Stimulated activated naive B cell treated with anti-CD40 and anti-IgM and Interleukin-4, amounts not matched to agents 10 μg/mL and 1 μg/mL and 100 μg/mL, for 72 hours (primary cell): Measurements from ENCODE around the gene LRRC56.
A peak's percentile ranks its signal among the peaks of the same experiment; 100 is the strongest.

Source experiments
- ATAC-seq, 2 donors: fragments of 150-1000 bp; cut with Tn5 transposase; replicated peaks; 2 replicates each; pipeline ENCODE4 v1.10.0; 2021; ENCODE audit warnings: moderate library complexity in 1 of 2
- DNase-seq: peaks from one replicate; pipeline ENCODE4 v3.0.0; 2021
- H3K27ac Mint-ChIP-seq: one replicate; pipeline ENCODE4 v1.8.0; 2022; ENCODE audit warnings: mild to moderate bottlenecking, mixed read lengths
- H3K27me3 Mint-ChIP-seq, 2 donors: one replicate each; pipeline ENCODE4 v1.8.0; 2022; ENCODE audit warnings: mixed read lengths in 2 of 2
- H3K36me3 Mint-ChIP-seq, 2 donors: one replicate each; pipeline ENCODE4 v1.8.0; 2022; ENCODE audit warnings: mixed read lengths in 2 of 2, mild to moderate bottlenecking in 1 of 2
- H3K4me1 Mint-ChIP-seq, 2 donors: one replicate each; pipeline ENCODE4 v1.8.0; 2022; ENCODE audit warnings: mixed read lengths in 2 of 2, mild to moderate bottlenecking in 1 of 2
- H3K4me3 Mint-ChIP-seq, 2 donors: one replicate each; pipeline ENCODE4 v1.8.0; 2022; ENCODE audit warnings: mild to moderate bottlenecking in 2 of 2, mixed read lengths in 2 of 2, moderate library complexity in 1 of 2
- H3K9me3 Mint-ChIP-seq, 2 donors: one replicate each; pipeline ENCODE4 v1.8.0; 2022; ENCODE audit warnings: mixed read lengths in 2 of 2, mild to moderate bottlenecking in 1 of 2

Gene LRRC56

DNA sequence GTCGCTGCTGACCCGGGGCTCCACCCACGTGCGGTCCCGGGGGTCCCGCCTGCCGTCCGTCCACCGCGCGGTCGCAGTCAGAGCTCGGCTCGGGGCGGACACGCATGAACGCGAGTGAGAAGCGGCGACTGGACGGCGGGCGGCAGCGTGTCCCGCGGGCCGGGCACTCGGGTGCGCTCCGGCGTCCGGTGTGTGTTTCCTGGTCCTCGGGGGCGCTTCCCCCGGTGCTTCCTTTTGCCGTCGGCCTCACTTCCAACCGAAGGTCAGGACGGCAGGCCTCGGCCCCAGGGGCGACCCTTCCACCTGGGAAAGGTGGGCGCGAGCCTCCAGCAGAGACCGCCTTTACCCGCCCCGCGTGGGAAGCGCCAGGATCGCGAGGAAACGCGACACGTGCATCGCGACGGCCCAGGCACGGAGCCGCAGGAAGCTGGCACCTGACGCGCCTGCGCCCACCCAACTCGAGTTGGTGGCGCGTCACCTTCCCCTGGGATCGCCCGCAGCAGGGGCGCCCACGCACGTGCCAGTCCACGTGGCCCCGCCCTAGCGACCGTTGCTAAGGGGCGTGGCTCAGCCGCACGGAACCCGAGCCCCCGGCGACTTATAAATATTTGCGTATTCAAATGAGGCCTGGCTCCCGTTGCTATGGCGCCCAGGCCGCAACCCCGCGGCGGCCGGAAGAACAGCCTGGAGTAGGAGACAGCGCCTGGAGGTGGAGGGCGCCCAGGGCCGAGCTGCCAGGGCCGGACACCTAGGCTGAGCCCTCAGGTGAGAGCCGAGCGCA is at the start of gene LRRC56:
Gene LRRC56, plus strand, starts transcription at position 687 of the 781 bp plus-strand sequence. CDS start 3,158 bp downstream, outside the sequence.
- H3K4me1 Mint-ChIP-seq = peaks cover 17 to 38% of the 10 kb centered on the region in 2 donors
- H3K9me3 Mint-ChIP-seq = no peaks in the 10 kb centered on the region
- H3K4me3 Mint-ChIP-seq = peak within 1 kb of the TSS; percentile 96 to 97
- H3K36me3 Mint-ChIP-seq = peaks cover 5 to 6% of the 10 kb centered on the region in 2 donors
- H3K27ac Mint-ChIP-seq = peak within 1 kb of the TSS; percentile 95
- DNase-seq (peak; percentile 96), ATAC-seq (peak; percentile 50 to 56)
- no peaks in the 10 kb centered on the region for H3K27me3 Mint-ChIP-seq

DNA sequence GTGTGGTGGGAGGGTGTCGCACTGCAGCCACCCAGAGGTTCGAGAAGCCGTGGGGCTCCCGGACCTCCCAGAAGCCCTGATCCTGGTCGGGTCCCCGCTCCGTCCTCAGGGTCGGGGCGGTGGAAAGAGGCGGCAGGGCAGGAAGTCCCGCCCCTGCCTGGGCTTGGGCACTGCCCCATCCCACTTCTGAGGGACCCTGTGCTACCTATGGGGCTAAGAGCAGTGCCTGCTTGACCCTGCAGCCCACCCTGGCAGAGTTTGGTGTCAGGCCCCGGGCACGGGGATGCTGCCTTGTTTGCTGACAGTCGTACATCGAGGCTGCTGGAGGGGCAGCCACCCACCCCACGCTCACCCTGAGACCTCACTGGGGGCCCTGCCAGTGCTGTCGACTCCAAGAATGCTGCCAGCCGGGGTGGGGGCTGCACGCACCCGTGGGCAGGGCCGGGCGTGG is 49.7 kb upstream of the LRRC56 start:
- no peaks in the 10 kb centered on the region for H3K27me3 Mint-ChIP-seq
- H3K9me3 Mint-ChIP-seq = no peaks in the 10 kb centered on the region
- ATAC-seq = no peak
- no peak for DNase-seq
- no peaks in the 10 kb centered on the region for H3K4me1 Mint-ChIP-seq
- peaks cover 22 to 23% of the 10 kb centered on the region in 2 donors for H3K36me3 Mint-ChIP-seq
- no peak overlapping the region for H3K27ac Mint-ChIP-seq
- H3K4me3 Mint-ChIP-seq = no peak overlapping the region

DNA sequence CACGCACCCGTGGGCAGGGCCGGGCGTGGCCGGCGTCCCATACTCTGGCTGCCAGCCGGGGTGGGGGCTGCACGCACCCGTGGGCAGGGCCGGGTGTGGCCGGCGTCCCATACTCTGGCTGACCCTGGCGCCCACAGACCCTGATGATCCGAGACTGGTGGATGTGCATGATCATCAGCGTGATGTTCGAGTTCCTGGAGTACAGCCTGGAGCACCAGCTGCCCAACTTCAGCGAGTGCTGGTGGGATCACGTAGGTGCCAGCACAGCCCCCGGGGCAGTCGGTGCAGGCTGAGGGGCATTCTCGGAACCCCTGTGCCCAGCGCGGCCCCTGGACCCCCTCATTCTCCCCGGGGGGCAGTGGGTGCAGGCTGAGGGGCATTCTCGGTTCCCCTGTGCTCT is 49.3 kb upstream of the LRRC56 start:
- no peaks in the 10 kb centered on the region for H3K27me3 Mint-ChIP-seq
- H3K4me1 Mint-ChIP-seq = no peaks in the 10 kb centered on the region
- no peaks in the 10 kb centered on the region for H3K9me3 Mint-ChIP-seq
- no peak overlapping the region for H3K4me3 Mint-ChIP-seq
- no peak for ATAC-seq
- H3K36me3 Mint-ChIP-seq = peaks cover 26% of the 10 kb centered on the region in 2 donors
- H3K27ac Mint-ChIP-seq = no peak overlapping the region
- no peak for DNase-seq

DNA sequence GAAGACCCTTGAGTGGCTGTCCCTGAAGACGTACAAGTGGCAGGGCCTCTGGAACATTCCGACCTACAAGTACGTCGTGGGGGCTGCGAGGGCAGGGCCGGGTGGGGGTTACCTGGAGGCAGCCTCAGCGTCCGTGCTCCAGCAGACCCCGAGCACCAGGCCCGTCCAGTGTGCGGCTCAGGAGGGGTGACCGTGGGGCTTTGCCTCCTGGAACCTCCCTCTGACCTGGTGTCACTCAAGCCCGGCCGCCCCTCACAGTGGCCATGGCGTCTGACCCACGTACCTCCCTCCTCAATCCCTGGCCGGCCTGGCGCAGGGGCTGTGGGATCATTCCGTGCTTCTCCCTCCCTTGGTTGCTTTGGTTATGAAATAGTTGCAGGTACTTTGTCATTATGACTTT is 48.7 kb upstream of the LRRC56 start:
- DNase-seq (no peak), ATAC-seq (no peak)
- Mint-ChIP-seq H3K4me1 (no peaks in the 10 kb centered on the region), H3K4me3 (no peak overlapping the region), H3K9me3 (no peaks in the 10 kb centered on the region), H3K27ac (no peak overlapping the region), H3K27me3 (no peaks in the 10 kb centered on the region), H3K36me3 (peaks cover 27% of the 10 kb centered on the region in 2 donors)

- H3K4me3 Mint-ChIP-seq = no peak overlapping the region
- no peaks in the 10 kb centered on the region for H3K9me3 Mint-ChIP-seq
- DNase-seq (no peak), ATAC-seq (no peak)
- peaks cover 27% of the 10 kb centered on the region in 2 donors for H3K36me3 Mint-ChIP-seq
- no peak overlapping the region for H3K27ac Mint-ChIP-seq
- H3K27me3 Mint-ChIP-seq = no peaks in the 10 kb centered on the region
- no peaks in the 10 kb centered on the region for H3K4me1 Mint-ChIP-seq
Observed at GRCh38 chr11:488992-489391, 48.3 kb upstream of the LRRC56 start.

DNA sequence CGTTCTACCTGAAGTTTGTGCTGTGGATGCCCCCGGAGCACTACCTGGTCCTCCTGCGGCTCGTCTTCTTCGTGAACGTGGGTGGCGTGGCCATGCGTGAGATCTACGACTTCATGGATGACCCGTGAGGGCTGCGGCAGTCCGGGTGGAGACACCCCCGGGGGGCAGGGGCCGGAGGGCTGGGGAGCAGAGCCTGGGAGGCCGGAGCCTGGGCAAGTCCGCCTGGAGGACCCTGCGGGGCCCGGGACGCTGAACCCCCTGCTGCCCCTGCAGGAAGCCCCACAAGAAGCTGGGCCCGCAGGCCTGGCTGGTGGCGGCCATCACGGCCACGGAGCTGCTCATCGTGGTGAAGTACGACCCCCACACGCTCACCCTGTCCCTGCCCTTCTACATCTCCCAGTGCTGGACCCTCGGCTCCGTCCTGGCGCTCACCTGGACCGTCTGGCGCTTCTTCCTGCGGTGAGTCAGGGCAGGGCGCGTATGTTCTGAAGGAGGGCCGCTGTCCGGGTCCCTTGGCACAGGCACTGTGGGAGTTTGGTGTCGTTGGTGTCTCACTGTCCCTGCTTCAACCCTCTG is 47.6 kb upstream of the LRRC56 start:
- ATAC-seq (no peak), DNase-seq (no peak)
- Mint-ChIP-seq H3K27ac (no peak overlapping the region), H3K9me3 (no peaks in the 10 kb centered on the region), H3K36me3 (peaks cover 25 to 30% of the 10 kb centered on the region in 2 donors), H3K4me3 (no peak overlapping the region), H3K27me3 (no peaks in the 10 kb centered on the region), H3K4me1 (no peaks in the 10 kb centered on the region)

DNA sequence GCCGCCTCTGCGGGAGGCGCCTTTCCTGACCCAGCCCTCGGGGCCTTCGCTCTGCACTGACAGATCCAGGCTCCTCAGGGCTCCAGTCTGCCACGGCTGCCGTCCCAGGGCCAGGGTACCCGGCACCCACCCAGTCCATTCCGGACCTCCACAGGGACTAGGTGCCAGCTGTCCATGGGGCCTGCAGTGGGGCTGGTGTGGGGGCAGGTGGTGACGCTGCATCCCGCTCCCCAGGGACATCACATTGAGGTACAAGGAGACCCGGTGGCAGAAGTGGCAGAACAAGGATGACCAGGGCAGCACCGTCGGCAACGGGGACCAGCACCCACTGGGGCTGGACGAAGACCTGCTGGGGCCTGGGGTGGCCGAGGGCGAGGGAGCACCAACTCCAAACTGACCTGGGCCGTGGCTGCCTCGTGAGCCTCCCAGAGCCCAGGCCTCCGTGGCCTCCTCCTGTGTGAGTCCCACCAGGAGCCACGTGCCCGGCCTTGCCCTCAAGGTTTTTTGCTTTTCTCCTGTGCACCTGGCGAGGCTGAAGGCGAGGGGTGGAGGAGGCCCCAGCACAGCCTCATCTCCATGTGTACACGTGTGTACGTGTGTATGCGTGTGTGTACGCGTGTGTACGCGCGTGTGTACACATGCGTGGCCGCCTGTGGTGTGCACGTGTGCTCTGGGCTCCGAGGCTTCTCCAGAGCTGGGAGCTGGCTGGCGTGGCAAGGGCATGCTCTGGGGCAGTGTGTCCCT is 47.0 kb upstream of the LRRC56 start:
- no peaks in the 10 kb centered on the region for H3K9me3 Mint-ChIP-seq
- no peaks in the 10 kb centered on the region for H3K27me3 Mint-ChIP-seq
- H3K4me3 Mint-ChIP-seq = no peak overlapping the region
- no peak overlapping the region for H3K27ac Mint-ChIP-seq
- ATAC-seq (no peak), DNase-seq (no peak)
- H3K4me1 Mint-ChIP-seq = no peaks in the 10 kb centered on the region
- H3K36me3 Mint-ChIP-seq = peaks cover 31 to 36% of the 10 kb centered on the region in 2 donors

DNA sequence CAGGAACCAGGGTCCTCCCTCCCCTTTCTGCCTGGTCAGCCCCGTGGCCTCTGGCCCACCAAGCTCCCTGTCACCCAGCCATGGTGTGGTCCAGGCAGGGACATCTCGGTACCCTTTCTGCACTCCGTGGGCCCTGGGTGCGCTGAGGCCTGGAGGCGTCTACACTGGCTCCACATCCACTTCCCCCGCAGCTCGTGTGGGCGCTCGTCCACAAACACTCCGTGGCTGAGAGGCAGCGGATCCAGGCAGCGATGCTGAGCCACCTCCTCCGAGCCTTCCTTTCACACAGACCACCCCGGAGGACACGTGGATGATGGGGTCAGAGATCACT is 46.4 kb upstream of the LRRC56 start:
- ATAC-seq = no peak
- H3K27me3 Mint-ChIP-seq = no peaks in the 10 kb centered on the region
- peaks cover 32 to 39% of the 10 kb centered on the region in 2 donors for H3K36me3 Mint-ChIP-seq

GRCh38 chr11:491358-491757 is 46.0 kb upstream of the LRRC56 start:
- no peak for ATAC-seq
- Mint-ChIP-seq H3K27me3 (no peaks in the 10 kb centered on the region), H3K4me3 (no peak overlapping the region), H3K27ac (no peak overlapping the region), H3K4me1 (no peaks in the 10 kb centered on the region), H3K9me3 (no peaks in the 10 kb centered on the region), H3K36me3 (peaks cover 34 to 43% of the 10 kb centered on the region in 2 donors)
- no peak for DNase-seq

More for the DNA sequence above, 46.4 kb upstream of the LRRC56 start:
- no peak for DNase-seq
- H3K27ac Mint-ChIP-seq = no peak overlapping the region
- no peak overlapping the region for H3K4me3 Mint-ChIP-seq
- H3K4me1 Mint-ChIP-seq = no peaks in the 10 kb centered on the region
- H3K9me3 Mint-ChIP-seq = no peaks in the 10 kb centered on the region

DNA sequence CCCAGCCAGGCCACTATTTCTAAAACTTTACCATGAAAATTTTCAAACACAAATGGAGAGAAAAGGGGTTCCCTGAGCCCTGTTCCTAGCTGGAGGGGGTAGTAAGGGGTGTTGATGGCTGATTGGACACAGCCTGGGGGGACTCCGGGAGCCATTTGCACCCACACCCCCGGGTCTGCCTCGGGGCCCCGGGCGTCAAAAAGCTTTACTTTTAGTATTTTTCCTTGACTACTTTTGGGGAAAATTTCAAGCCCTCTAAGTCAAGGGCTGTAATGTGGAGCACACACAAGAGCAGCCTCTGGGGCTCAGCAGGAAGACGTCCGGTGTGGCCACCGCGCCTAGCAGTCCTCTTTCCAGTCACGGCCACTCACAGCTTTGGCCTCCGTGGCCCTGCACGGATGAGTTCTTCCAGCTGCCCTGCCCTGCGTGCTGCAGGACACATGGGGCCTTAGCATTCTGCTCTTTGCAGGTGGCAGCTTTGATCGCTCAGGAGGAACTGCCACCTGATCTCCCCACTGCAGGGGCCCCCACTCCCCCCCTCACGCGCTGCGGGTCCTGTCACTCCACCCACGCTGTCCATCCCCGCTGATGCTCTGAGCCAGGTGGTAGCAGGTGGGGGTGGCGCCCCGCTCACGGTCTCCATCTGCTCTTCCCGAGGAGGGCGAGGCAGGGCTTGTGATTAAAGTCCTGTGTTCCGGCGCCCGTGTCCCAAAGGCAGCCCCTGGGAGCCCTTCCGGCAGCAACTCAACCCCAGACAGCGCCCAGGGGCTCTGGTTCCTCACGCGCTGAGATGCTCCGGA is 44.7 kb upstream of the LRRC56 start:
- Mint-ChIP-seq H3K27ac (peak overlapping the region; percentile 42), H3K27me3 (no peaks in the 10 kb centered on the region), H3K4me1 (peaks cover 4 to 7% of the 10 kb centered on the region in 2 donors), H3K9me3 (no peaks in the 10 kb centered on the region), H3K36me3 (peaks cover 45 to 56% of the 10 kb centered on the region in 2 donors), H3K4me3 (no peak overlapping the region)
- no peak for DNase-seq
- peak in 1 of 2 donors; percentile 16 for ATAC-seq

DNA sequence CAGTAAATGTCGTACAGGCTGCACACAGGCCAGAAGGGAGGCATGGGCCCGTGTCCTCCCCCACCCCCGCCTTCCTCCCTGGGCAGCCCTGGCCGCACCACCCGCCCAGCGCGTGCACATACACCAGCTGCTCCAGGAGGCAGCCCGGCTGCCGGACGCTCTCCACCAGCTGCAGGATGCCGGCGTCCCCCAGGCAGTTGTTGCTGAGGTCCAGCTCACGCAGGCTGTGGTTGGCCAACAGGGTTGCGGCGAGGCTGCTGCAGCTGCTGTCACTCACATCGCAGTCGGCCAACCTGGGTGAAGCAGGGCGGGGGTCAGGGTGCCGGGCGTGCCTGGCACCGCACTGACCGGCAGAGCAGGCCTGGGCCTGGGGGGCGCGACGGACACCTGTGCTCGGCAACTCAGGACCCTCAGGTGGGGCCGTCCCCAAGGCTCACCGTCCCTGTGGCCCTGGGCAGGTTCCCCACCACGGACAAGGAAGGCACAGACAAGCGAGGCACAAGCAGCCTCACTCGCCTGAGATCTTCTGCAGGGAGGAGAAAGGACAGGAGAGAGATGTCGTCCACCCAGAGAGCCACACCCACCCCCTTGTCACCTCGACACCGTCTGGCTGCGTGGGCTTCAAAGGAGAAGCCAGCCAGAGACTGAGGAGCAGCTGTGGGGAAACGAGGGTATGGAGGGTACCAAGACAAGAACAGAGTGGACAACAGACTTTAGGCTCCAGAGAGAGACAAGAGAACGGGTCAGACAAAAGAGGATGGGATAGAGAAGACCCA is 42.4 kb upstream of the LRRC56 start:
- Mint-ChIP-seq H3K9me3 (no peaks in the 10 kb centered on the region), H3K4me3 (no peak overlapping the region)

GRCh38 chr11:495537-495931 is 41.8 kb upstream of the LRRC56 start:
- no peaks in the 10 kb centered on the region for H3K27me3 Mint-ChIP-seq
- peaks cover 4 to 13% of the 10 kb centered on the region in 2 donors for H3K4me1 Mint-ChIP-seq
- H3K27ac Mint-ChIP-seq = no peak overlapping the region
- no peak overlapping the region for H3K4me3 Mint-ChIP-seq
- peaks cover 62 to 69% of the 10 kb centered on the region in 2 donors for H3K36me3 Mint-ChIP-seq
- DNase-seq (no peak), ATAC-seq (no peak)
- H3K9me3 Mint-ChIP-seq = no peaks in the 10 kb centered on the region

More for the DNA sequence above, 42.4 kb upstream of the LRRC56 start:
- ATAC-seq = no peak
- Mint-ChIP-seq H3K36me3 (peaks cover 57 to 66% of the 10 kb centered on the region in 2 donors), H3K27me3 (no peaks in the 10 kb centered on the region), H3K4me1 (peaks cover 4 to 10% of the 10 kb centered on the region in 2 donors), H3K27ac (peak overlapping the region; percentile 87)
- DNase-seq = no peak

GRCh38 chr11:496834-497564 is 40.3 kb upstream of the LRRC56 start:
- H3K4me3 Mint-ChIP-seq = no peak overlapping the region
- DNase-seq = no peak
- peaks cover 13 to 22% of the 10 kb centered on the region in 2 donors for H3K4me1 Mint-ChIP-seq
- no peak overlapping the region for H3K27ac Mint-ChIP-seq
- H3K36me3 Mint-ChIP-seq = peaks cover 66 to 73% of the 10 kb centered on the region in 2 donors
- ATAC-seq = no peak
- no peaks in the 10 kb centered on the region for H3K27me3 Mint-ChIP-seq
- H3K9me3 Mint-ChIP-seq = no peaks in the 10 kb centered on the region
